GM12892 (cell line): ENCODE measurements around the gene PIGS.

Experiments
- DNase-seq: peaks from one replicate; pipeline ENCODE4 v3.0.0; 2011; ENCODE audit not compliant: insufficient read length
- FAIRE-seq: peaks from 2 replicates; lab custom pipeline; 2011; peaks lifted over from hg19 to GRCh38; lab: Jason Lieb, UNC
- POLR2A ChIP-seq: IDR thresholded peaks from 2 replicates; pipeline ENCODE4 v1.6.1; 2011; ENCODE audit warnings: low read depth, low read length, control low read depth
- POLR2AphosphoS5 ChIP-seq: IDR thresholded peaks from 2 replicates; pipeline ENCODE4 v1.6.1; 2011; ENCODE audit warnings: low read depth, low read length, control low read depth
- TAF1 ChIP-seq: IDR thresholded peaks from 2 replicates; pipeline ENCODE4 v1.6.1; 2011; ENCODE audit warnings: low read depth, mild to moderate bottlenecking, control low read depth, low read length, borderline replicate concordance

Gene PIGS

GRCh38 chr17:28534740-28535375 lies 36.5 kb downstream of the PIGS start:
- no peak for DNase-seq
- no peak for FAIRE-seq
- TF ChIP-seq POLR2A = no peak
- TF ChIP-seq TAF1 = no peak
- TF ChIP-seq POLR2AphosphoS5 = no peak

GRCh38 chr17:28533091-28533807 lies 38.1 kb downstream of the PIGS start:
- TF ChIP-seq POLR2A (no peak), POLR2AphosphoS5 (no peak), TAF1 (no peak)
- no peak for DNase-seq
- no peak for FAIRE-seq

GRCh38 chr17:28532050-28532960 lies 39.0 kb downstream of the PIGS start:
- no peak for FAIRE-seq

DNA sequence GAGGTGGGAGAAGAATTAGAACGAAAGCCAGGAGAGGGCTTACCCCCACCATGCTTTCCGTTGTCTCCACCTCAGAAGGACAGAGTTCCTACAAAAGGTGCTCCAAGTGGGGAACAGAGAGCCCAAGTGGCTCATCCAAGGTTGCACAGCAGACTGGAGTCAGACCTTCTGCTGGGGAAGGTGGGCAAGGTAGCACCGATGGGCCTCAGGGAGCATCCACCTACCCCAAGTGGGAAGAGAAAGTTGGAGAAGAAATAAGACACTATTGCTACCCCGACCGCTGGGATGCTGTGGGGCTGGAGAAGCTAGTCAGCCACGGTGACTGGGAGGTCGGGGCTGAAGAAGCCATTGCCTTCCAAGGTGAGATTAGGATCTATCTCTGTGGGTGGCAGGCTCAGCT lies 40.4 kb downstream of the PIGS start:
- FAIRE-seq (no peak), DNase-seq (no peak)
- TF ChIP-seq POLR2AphosphoS5 = no peak
- TF ChIP-seq POLR2A = no peak
- no peak for TF ChIP-seq TAF1

More at GRCh38 chr17:28532050-28532960, 39.0 kb downstream of the PIGS start:
- TF ChIP-seq POLR2AphosphoS5 (no peak), TAF1 (no peak), POLR2A (no peak)
- no peak for DNase-seq

DNA sequence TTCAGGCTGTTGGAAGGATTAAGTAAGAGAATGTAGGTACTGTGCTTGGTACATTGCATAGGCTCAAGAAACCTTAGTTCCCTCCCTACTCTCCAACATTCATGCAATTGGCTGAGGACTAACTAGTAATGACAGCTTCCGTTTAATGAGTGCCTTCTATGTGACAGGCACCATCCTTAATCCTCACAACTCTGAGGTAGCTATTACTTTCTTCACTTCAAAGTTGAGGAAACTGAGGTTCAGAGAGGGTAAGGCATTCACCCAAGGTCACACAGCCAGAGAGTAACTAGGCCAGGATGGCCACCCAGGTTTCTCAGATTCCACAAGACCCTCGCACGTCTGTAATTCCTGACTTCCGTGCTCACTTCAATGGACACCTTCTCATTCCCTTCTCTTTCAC lies 41.1 kb downstream of the PIGS start:
- FAIRE-seq (no peak), DNase-seq (no peak)
- no peak for TF ChIP-seq POLR2AphosphoS5
- no peak for TF ChIP-seq TAF1
- no peak for TF ChIP-seq POLR2A

GRCh38 chr17:28529013-28529400 lies 42.3 kb downstream of the PIGS start:
- no peak for TF ChIP-seq POLR2AphosphoS5
- no peak for TF ChIP-seq TAF1
- no peak for TF ChIP-seq POLR2A
- no peak for DNase-seq
- FAIRE-seq = no peak

DNA sequence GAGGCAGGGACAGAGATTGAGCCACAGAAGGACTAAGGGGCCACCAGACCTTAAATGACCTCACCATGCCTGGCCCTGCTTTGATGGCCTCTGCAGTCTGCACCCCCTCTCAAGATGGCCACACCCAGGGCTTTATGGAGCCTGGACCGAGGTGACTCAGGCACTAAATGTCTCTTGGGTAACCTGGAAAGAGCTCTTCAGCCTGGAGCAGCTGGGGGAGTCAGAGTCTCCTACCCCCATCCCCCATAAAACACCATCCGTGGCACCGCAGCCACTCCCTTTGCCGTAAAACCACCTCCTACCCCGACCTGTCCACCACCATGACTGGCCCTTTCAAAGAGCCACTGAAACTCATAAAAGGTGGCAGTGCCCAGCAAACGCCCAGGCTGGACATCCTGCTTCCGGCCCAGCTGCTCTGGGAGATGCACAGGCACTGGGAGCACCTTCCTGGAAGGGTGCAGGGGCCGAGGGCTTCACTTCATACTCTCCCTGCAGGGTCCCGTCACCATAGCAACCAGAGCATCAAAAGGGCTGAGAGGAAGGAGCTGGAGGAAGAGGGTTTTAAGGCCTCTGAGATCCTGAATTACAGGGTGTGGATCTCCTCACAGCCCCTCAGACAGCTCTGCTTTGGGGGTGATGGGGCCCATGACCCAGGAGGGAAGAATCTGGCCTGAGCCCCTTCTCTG lies 42.9 kb downstream of the PIGS start:
- FAIRE-seq = no peak
- DNase-seq = no peak
- TF ChIP-seq TAF1 = no peak

- DNase-seq = no peak
Observed at GRCh38 chr17:28527859-28528258, 43.5 kb downstream of the PIGS start.

GRCh38 chr17:28527181-28527681 lies 44.1 kb downstream of the PIGS start:
- FAIRE-seq (no peak), DNase-seq (no peak)
- TF ChIP-seq TAF1 (no peak), POLR2A (no peak), POLR2AphosphoS5 (no peak)

More at GRCh38 chr17:28527859-28528258, 43.5 kb downstream of the PIGS start:
- TF ChIP-seq POLR2A (no peak), POLR2AphosphoS5 (no peak), TAF1 (no peak)
- FAIRE-seq = no peak

DNA sequence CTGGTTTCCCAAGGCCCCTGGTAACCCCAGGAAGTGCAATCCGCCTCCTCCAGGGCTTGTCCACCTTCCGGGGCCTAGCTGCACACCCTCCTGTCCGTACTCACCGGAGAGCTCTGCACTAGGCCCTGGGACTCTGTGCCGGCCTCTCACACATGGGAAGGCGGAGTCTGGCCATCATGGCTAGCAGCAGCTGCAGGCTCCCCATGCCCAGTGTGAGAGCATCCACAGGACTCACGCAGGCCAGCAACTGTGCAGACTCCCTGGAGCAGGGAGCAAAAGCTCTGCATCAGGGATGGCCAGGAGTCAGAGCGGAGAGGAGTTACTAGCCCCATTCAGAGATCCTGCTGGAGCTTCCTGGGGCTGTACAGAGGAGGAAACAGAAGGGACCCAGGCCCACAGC lies 44.9 kb downstream of the PIGS start:
- FAIRE-seq (no peak), DNase-seq (no peak)
- no peak for TF ChIP-seq POLR2A
- TF ChIP-seq POLR2AphosphoS5 = no peak
- TF ChIP-seq TAF1 = no peak

DNA sequence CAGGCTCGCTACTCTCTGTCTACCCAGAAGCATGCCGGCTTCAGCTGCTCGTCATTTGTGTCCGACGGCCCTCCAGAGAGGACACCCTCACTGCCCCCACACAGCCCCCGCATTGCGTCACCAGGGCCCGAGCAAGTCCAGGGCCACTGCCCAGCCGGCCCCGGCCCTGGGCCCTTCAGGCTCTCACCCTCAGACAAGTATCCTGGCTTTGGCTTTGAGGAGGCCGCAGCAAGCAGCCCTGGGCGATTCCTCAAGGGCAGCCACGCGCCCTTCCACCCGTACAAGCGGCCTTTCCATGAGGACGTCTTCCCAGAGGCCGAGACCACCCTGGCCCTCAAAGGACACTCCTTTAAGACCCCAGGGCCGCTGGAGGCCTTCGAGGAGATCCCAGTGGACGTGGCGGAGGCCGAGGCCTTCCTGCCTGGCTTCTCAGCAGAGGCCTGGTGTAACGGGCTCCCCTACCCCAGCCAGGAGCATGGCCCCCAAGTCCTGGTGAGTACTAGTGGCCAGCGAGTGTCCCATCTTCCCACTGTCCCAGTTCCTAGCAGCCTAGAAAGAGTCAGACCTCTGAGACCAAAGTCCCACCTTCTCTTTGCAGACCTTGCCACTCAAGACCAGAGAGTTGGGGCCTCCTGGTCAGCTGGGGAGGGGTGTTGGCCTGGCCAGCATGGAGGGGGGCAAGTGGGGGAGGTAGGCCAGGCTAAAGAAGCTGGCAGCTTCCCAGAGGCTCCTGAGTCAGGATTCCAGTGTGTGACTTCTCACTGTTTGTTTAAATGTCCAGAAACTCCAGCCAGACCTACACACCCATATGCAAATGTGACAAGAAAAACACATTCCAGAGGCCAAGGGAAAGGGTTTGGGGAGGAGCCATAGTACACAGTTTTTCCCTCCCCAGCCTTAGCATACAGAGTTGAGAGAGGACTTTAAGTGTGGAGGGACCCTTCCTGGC lies 46.6 kb downstream of the PIGS start:
- DNase-seq (no peak), FAIRE-seq (no peak)
- TF ChIP-seq POLR2A (no peak), POLR2AphosphoS5 (no peak), TAF1 (no peak)
